CD4-positive, alpha-beta T cell (primary cell): ENCODE data around the gene NR1I2. TPM values are rescaled to one million over a fixed set of nuclear protein-coding genes. Genes with fewer than 3 reads are reported as not detected.

ENCODE experiments used
- ATAC-seq: fragments of 200-7000 bp; cut with Tn5 transposase; one replicate; pipeline ENCODE4 v1.10.0; 2022; ENCODE audit warnings: mild to moderate bottlenecking; ENCODE audit not compliant: poor library complexity
- CTCF ChIA-PET: fragments of 350-600 bp; sonication (Branson Sonifier 250); formaldehyde crosslinking; loops from one replicate; lab custom pipeline; 2021; ENCODE audit warnings: antibody characterized with exemption, inconsistent platforms; lab: Charles Lee
- POLR2A ChIA-PET: fragments of 350-600 bp; sonication (Branson Sonifier 250); formaldehyde crosslinking; loops from one replicate; lab custom pipeline; 2021; ENCODE audit warnings: antibody characterized with exemption, inconsistent platforms; lab: Charles Lee
- DNase-seq, 14 experiments: peaks; one replicate each; pipeline ENCODE4 v3.0.0-alpha.2; 2013 to 2020; ENCODE audit warnings: mixed read lengths in 2 of 14
- H3K27ac ChIP-seq, 2 donors: one replicate each; pipeline versions ENCODE4 v1.5.1 to v1.7.0; 2013; ENCODE audit warnings: low read length in 2 of 2, low read depth in 1 of 2, mild to moderate bottlenecking in 1 of 2
- H3K27me3 ChIP-seq, 2 experiments: 1 replicate in 1 of 2; 2 replicates in 1 of 2; pipeline versions ENCODE4 v1.6.1 to v1.7.0; 2013; ENCODE audit warnings: low read length in 2 of 2, control low read depth in 1 of 2, mild to moderate bottlenecking in 1 of 2, moderate library complexity in 1 of 2; ENCODE audit not compliant: insufficient read depth in 2 of 2, control insufficient read depth in 1 of 2
- H3K36me3 ChIP-seq: one replicate; pipeline ENCODE4 v1.6.1; 2013; ENCODE audit warnings: low read length, control low read depth; ENCODE audit not compliant: insufficient read depth
- H3K4me1 ChIP-seq: one replicate; pipeline ENCODE4 v1.6.1; 2013; ENCODE audit warnings: low read length, control low read depth; ENCODE audit not compliant: insufficient read depth
- H3K4me3 ChIP-seq: one replicate; pipeline ENCODE4 v1.5.1; 2013; ENCODE audit warnings: mild to moderate bottlenecking, low read length, moderate library complexity
- H3K9me3 ChIP-seq, 2 experiments: 1 replicate in 1 of 2; 2 replicates in 1 of 2; pipeline versions ENCODE4 v1.6.1 to v1.7.0; 2013; ENCODE audit warnings: low read length in 2 of 2, mild to moderate bottlenecking in 2 of 2, control low read depth in 1 of 2, moderate library complexity in 1 of 2; ENCODE audit not compliant: control insufficient read depth in 1 of 2, insufficient read depth in 1 of 2
- H3K27ac Mint-ChIP-seq: one replicate; pipeline ENCODE4 v1.8.0; 2020; ENCODE audit warnings: mixed read lengths
- H3K27me3 Mint-ChIP-seq: one replicate; pipeline ENCODE4 v1.8.0; 2021; ENCODE audit warnings: mixed read lengths
- H3K36me3 Mint-ChIP-seq: one replicate; pipeline ENCODE4 v1.8.0; 2021; ENCODE audit warnings: low read depth, mixed read lengths
- H3K4me1 Mint-ChIP-seq: one replicate; pipeline ENCODE4 v1.8.0; 2021; ENCODE audit warnings: low read depth, mixed read lengths
- H3K4me3 Mint-ChIP-seq: one replicate; pipeline ENCODE4 v1.8.0; 2020; ENCODE audit warnings: mild to moderate bottlenecking, mixed read lengths
- H3K9me3 Mint-ChIP-seq: one replicate; pipeline ENCODE4 v1.8.0; 2020; ENCODE audit warnings: mixed read lengths
- intact Hi-C, 2 experiments: fragments of 100-400 bp; cut with DNase I in 1 of 2; cut with micrococcal nuclease in 1 of 2; formaldehyde crosslinking; loops; one replicate each; pipeline versions ENCODE4 v1.15.1 to v1.9.0; 2023 to 2025; cut with DNase I, micrococcal nuclease
- total RNA-seq, 174 experiments: library from RNA in 2 of 174; stranded (reverse) in 2 of 174; gene quantifications; one replicate each; pipeline ENCODE4 v1.2.3 and lab custom pipeline; 2021 to 2026
- TF ChIP-seq, protein P1 (sequence below): fragments of 200-600 bp; IDR thresholded peaks from one replicate; pipeline ENCODE4 v1.8.0; 2022; ENCODE audit warnings: antibody characterized with exemption, mild to moderate bottlenecking

Gene NR1I2
- total RNA-seq, 2 experiments from 2014 or later = 0.25 TPM; not detected in 1

DNA sequence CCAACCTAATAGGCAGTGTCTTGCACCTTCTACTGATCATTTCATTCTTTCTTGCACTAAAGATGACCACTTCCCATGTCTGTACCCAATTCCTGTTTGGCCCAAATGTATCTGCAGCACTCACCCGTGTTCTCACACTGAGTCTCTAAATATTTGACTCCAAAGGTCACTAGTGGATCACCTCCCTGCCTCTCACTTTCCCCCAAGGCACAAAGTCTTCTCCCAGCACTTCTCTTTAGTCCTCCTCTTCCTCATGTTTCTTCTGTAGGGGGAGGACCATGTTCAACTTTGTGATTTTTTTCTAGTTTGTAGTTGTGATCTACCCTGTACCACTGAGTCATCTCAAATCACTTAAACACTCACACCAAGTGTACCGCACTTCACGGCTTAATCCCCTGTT is 13.9 kb downstream of the NR1I2 start:
- ChIA-PET POLR2A (no interaction called here), CTCF (no interaction called here)
- TF ChIP-seq, protein P1, sequence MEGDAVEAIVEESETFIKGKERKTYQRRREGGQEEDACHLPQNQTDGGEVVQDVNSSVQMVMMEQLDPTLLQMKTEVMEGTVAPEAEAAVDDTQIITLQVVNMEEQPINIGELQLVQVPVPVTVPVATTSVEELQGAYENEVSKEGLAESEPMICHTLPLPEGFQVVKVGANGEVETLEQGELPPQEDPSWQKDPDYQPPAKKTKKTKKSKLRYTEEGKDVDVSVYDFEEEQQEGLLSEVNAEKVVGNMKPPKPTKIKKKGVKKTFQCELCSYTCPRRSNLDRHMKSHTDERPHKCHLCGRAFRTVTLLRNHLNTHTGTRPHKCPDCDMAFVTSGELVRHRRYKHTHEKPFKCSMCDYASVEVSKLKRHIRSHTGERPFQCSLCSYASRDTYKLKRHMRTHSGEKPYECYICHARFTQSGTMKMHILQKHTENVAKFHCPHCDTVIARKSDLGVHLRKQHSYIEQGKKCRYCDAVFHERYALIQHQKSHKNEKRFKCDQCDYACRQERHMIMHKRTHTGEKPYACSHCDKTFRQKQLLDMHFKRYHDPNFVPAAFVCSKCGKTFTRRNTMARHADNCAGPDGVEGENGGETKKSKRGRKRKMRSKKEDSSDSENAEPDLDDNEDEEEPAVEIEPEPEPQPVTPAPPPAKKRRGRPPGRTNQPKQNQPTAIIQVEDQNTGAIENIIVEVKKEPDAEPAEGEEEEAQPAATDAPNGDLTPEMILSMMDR = no peak
- no peak overlapping the region for H3K27ac ChIP-seq
- H3K4me3 ChIP-seq = no peak overlapping the region
- Mint-ChIP-seq H3K4me3 (no peak overlapping the region), H3K27me3 (peaks cover 17% of the 10 kb centered on the region), H3K27ac (no peak overlapping the region), H3K4me1 (no peaks in the 10 kb centered on the region), H3K9me3 (no peaks in the 10 kb centered on the region), H3K36me3 (no peaks in the 10 kb centered on the region)
- H3K4me1 ChIP-seq = no peaks in the 10 kb centered on the region
- no peak for DNase-seq
- intact Hi-C loops = no loop called here
- no peaks in the 10 kb centered on the region for H3K9me3 ChIP-seq
- H3K36me3 ChIP-seq = no peaks in the 10 kb centered on the region
- H3K27me3 ChIP-seq = peaks cover 3 to 5% of the 10 kb centered on the region in 2 experiments
- ATAC-seq = no peak

DNA sequence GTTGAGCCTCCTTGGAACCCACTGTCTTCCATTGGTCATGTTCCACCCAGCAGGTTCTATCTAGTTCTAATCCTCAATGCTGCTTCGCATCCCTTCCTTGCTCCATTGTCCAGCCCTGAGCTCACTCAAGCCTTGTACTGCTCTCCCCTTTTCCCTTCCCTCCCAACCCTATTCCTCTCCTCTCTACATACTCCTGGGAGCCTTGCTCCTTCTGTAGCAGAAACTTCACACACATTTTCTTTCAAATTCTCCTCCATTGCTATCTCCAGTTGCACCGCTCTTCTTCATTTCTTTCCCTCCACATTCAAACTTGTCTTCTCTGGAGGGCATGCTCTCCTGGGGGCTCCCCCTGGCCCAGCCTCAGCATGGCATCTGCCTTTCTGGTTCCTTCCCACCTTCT is 14.5 kb downstream of the NR1I2 start:
- Histone ChIP-seq H3K27me3 (peaks cover 5 to 7% of the 10 kb centered on the region in 2 experiments), H3K9me3 (no peaks in the 10 kb centered on the region), H3K4me3 (no peak overlapping the region), H3K36me3 (no peaks in the 10 kb centered on the region), H3K4me1 (no peaks in the 10 kb centered on the region), H3K27ac (no peak overlapping the region)
- POLR2A ChIA-PET = no interaction called here
- CTCF ChIA-PET = no interaction called here
- H3K4me3 Mint-ChIP-seq = no peak overlapping the region
- H3K36me3 Mint-ChIP-seq = no peaks in the 10 kb centered on the region
- TF ChIP-seq, protein P1 = no peak
- DNase-seq = no peak
- intact Hi-C loops = no loop called here
- H3K9me3 Mint-ChIP-seq = no peaks in the 10 kb centered on the region
- no peaks in the 10 kb centered on the region for H3K4me1 Mint-ChIP-seq
- H3K27ac Mint-ChIP-seq = no peak overlapping the region
- ATAC-seq = no peak
- H3K27me3 Mint-ChIP-seq = peaks cover 17% of the 10 kb centered on the region

DNA sequence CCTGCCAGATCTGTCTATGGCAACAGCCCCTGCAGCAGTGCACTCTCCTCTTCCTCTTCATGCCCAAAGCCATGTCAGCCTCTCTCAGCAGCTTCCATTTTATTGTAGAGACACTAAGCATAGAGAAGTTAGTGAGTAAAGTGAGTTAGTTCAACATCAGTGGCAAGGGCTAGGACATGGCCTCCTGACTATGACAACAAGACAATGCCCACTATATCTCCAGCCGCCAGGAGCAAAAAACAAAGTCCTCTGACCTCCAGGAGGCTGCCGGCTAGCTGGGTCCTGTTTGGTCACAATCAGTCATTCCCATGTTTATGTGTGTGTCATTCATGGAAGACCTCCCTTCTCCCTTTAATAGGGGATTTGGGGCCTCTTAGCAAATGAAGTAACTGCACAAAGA is 14.9 kb downstream of the NR1I2 start:
- no peak for ATAC-seq
- no peaks in the 10 kb centered on the region for H3K4me1 Mint-ChIP-seq

More for the DNA sequence above, 14.9 kb downstream of the NR1I2 start:
- Histone ChIP-seq H3K27me3 (peaks cover 5 to 8% of the 10 kb centered on the region in 2 experiments), H3K4me3 (no peak overlapping the region), H3K36me3 (no peaks in the 10 kb centered on the region), H3K9me3 (no peaks in the 10 kb centered on the region), H3K4me1 (no peaks in the 10 kb centered on the region), H3K27ac (no peak overlapping the region)
- no peak overlapping the region for H3K4me3 Mint-ChIP-seq
- TF ChIP-seq, protein P1 = no peak
- intact Hi-C loops = no loop called here
- ChIA-PET CTCF (no interaction called here), POLR2A (no interaction called here)
- H3K36me3 Mint-ChIP-seq = no peaks in the 10 kb centered on the region
- no peaks in the 10 kb centered on the region for H3K9me3 Mint-ChIP-seq
- H3K27ac Mint-ChIP-seq = no peak overlapping the region
- H3K27me3 Mint-ChIP-seq = peaks cover 17% of the 10 kb centered on the region
- no peak for DNase-seq
